Fibroblast of pulmonary artery (primary cell): ENCODE data around the gene CNN2.

Experiments used
- DNase-seq: peaks from one replicate; pipeline ENCODE4 v3.0.0-alpha.2; 2010; ENCODE audit warnings: low read depth
- H3K4me3 ChIP-seq: replicated peaks from 2 replicates; pipeline ENCODE4 v1.5.1; 2011; ENCODE audit warnings: low read depth, mild to moderate bottlenecking, control low read depth, low read length, moderate library complexity
- CTCF ChIP-seq: IDR thresholded peaks from 2 replicates; pipeline ENCODE4 v1.5.1; 2011; ENCODE audit warnings: mild to moderate bottlenecking, control low read depth, low read length, inconsistent platforms; ENCODE audit errors: missing control alignments

CNN2 gene

GRCh38 chr19:1007399-1008251, 18.8 kb upstream of the CNN2 start:
- no peak for DNase-seq
- no peak overlapping the region for H3K4me3 ChIP-seq
- no peak for TF ChIP-seq CTCF

GRCh38 chr19:1008268-1009040, 18.0 kb upstream of the CNN2 start:
- no peak for TF ChIP-seq CTCF
- no peak for DNase-seq
- H3K4me3 ChIP-seq: no peak overlapping the region

GRCh38 chr19:1009041-1009980, 17.1 kb upstream of the CNN2 start:
- TF ChIP-seq CTCF: no peak
- DNase-seq: peak; percentile 76

GRCh38 chr19:1009981-1010538, 16.3 kb upstream of the CNN2 start:
- no peak for DNase-seq
- no peak overlapping the region for H3K4me3 ChIP-seq
- no peak for TF ChIP-seq CTCF

More at GRCh38 chr19:1009041-1009980, 17.1 kb upstream of the CNN2 start:
- H3K4me3 ChIP-seq: no peak overlapping the region

GRCh38 chr19:1010586-1011510, 15.6 kb upstream of the CNN2 start:
- H3K4me3 ChIP-seq: no peak overlapping the region
- no peak for TF ChIP-seq CTCF
- no peak for DNase-seq
